GM19395 (cell line): Measurements from ENCODE around the gene FOLR3.
"Not testable (repeated sequence)": the region's sequence is repeated elsewhere in the genome, so short reads cannot be mapped to it uniquely, and the experiment has no call there.

Experiments used
- ATAC-seq: cut with Tn5 transposase; IDR thresholded peaks from one replicate; pipeline ENCODE4 v1.9.1; 2021; ENCODE audit warnings: mild to moderate bottlenecking, moderate library complexity; ENCODE audit not compliant: unreplicated experiment

Gene FOLR3

GRCh38 chr11:72135473-72135872 lies at the start of gene FOLR3:
Gene FOLR3, plus strand, starts transcription at chr11:72135725. Its CDS starts 228 bp downstream, at chr11:72135953.
- ATAC-seq, result not testable (repeated sequence)

GRCh38 chr11:72088076-72088808 lies 47.3 kb upstream of the FOLR3 start:
- no peak for ATAC-seq

- no peak for ATAC-seq
Observed at GRCh38 chr11:72091292-72091691, 44.2 kb upstream of the FOLR3 start.

DNA sequence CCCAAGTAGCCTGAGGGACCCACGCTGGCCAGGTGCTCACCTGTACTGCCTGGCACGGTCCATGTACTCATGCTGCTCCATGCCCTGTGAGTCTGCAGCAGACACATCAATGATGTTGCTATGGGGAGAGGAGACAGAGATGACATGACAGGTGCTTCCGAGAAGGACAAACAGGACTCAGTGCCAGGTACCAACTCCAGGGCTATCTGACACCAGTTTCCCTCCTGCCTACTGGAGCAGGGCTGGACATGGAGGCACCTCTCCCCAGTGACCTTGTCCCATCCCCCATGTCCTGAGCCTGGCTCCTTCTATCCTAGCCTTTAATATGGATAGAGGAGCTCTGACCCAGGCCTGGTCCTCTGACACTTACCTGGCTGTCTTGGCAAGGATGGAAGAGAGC lies 36.8 kb upstream of the FOLR3 start:
- ATAC-seq, result no peak

DNA sequence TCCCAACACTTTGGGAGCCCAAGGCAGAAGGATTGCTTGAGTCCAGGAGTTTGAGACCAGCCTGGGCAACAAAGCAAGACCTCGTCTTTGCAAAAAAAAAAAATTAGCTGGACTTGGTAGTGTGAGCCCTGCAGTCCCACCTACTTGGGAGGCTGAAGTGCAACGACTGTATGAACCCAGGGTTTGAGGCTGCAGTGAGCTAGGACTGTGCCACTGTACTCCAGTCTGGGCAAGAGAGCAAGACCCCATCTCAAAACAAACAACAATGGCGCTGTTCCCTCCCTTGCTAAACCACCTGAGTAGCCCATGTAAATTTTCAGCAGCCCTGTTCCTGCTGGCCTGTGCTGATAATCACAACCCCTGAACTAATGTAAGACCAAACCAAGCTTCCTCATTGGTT lies 35.5 kb upstream of the FOLR3 start:
- ATAC-seq, result no peak

GRCh38 chr11:72100462-72100861 lies 35.1 kb upstream of the FOLR3 start:
- no peak for ATAC-seq

DNA sequence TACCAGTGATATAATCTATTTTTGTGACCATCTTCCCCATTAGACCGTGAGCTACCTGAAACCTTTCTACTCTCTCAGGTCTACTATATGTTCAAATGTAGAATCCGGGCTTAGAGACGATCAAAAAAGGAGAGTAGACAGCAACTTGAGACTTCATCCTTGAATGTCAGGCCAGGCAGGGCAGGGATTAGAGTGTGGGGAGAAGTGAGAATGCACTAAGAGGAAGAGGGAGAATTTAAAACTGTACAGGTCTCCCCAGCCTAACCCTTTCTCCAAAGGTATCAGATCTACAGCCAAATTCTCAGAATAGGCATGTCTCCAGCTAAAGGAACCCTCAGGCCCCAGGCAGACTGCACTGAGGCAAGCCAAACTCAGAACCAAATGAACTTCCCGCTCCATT lies 33.4 kb upstream of the FOLR3 start:
- no peak for ATAC-seq

DNA sequence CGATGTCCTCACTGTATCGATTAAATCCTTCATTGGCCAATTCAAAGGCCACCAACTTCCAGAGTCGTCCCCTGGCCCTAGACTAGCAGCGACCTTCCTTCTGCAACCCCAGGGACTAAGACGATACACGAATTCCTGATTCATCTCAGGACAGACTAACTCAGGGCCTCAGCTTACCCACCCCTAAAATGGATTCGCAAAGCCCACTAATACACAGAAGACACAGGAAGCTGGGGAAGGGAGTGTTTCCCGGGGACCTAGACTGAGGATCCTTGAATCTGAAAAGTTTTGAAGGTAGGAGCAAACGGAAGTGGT lies 32.9 kb upstream of the FOLR3 start:
- no peak for ATAC-seq

DNA sequence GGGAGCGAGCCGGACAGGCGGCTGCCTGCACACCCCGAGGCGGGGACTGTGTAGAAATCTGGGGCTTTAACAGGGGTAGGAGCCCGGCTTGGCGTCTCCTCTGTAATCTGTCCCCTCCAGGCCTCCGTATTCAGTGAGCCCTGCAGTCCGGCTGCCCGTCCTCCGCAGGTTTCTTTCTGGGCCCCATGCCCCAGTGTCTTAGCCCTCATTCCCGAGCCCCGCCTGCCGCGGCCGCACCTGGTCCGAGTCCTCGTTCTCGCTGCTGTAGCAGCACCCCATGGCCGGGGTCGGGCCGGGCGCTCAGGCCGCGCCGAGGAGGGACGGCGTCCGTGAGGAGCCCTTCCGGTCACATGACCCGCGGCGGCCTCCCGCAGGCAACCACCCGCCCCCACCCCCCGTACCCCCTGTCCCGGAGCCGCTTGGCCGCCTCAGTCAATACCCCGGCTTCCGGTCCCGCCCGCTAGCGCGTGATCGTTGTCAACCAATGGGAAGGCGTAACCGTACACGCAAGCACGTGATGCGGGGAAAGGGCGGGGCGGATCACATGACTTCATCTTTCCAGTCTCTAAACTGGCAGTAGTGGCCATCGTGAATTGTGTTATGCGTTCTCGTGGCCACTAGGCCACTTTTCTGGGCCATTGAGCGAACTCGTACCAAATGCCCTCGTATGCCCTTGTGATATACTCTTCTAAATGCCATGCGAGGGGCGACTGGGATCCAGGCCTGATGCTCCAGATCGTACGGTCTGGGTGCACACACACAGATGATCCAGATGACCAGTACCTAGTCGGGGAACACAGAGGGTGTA lies 32.4 kb upstream of the FOLR3 start, which contains the start of gene LAMTOR1:
TSS of gene LAMTOR1 (minus strand) at position 352 of the 808 bp plus-strand sequence. CDS start at position 279, 73 bp downstream.
- ATAC-seq, result peak; percentile 87

GRCh38 chr11:72103754-72104167 lies 31.8 kb upstream of the FOLR3 start:
- no peak for ATAC-seq

GRCh38 chr11:72105888-72106287 lies 29.6 kb upstream of the FOLR3 start, which contains the start of gene TOMT:
Gene TOMT, plus strand, starts transcription at chr11:72105924. Its CDS starts 28 bp downstream, at chr11:72105952.
- no peak for ATAC-seq

GRCh38 chr11:72111300-72112142 lies 24.0 kb upstream of the FOLR3 start:
- peak; percentile 2 for ATAC-seq

GRCh38 chr11:72112143-72112977 lies 23.2 kb upstream of the FOLR3 start, which contains the start of gene ANAPC15:
Gene ANAPC15, minus strand, starts transcription at chr11:72112695. Its CDS starts 1,419 bp downstream, at chr11:72111276.
- ATAC-seq, result peak; percentile 92

GRCh38 chr11:72112978-72113808 lies 22.3 kb upstream of the FOLR3 start:
- ATAC-seq, result no peak

DNA sequence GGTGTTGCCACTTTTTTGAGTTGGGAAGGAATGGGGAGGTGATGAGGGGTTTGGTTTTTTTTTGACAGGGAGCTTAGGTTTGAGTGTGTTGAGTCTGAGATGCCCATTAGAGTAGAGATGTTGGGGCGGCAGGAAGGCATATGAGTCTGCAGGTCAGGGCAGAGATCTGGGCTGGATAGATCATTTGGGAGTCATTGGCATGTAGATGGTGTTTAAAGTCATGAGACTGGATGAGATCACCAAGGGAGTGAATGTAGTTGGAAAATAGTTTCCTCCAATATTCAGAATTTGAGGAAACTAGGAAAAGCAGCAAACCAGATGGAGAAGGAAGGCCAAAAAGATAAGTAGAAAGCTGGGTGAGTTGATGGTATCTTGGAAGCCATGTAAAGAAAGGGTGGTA lies 21.0 kb upstream of the FOLR3 start:
- ATAC-seq, result no peak

GRCh38 chr11:72116019-72116755 lies 19.3 kb upstream of the FOLR3 start:
- ATAC-seq, result no peak

DNA sequence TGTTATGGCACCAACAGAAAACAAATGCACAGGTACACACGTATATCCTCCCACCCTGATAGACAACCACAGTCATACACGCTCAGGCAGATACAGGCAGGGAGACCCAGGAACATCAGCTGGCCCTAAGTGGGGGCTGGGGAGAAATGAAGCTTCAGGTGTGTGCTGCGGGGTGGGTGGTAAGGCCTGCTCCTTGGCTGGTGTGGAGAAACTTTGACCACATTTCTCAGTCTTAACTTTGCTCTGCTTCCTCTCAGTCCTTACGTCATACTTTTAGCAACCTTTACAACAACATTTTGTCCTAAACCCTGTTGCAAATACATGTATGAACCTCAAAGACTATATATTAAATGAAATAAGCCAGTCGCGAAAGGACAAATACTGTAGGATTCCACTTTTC lies 16.3 kb upstream of the FOLR3 start:
- ATAC-seq, result no peak

- ATAC-seq, result no peak
Observed at GRCh38 chr11:72120930-72121329, 14.6 kb upstream of the FOLR3 start.

- ATAC-seq, result no peak
Observed at GRCh38 chr11:72122607-72123006, 12.9 kb upstream of the FOLR3 start.
